Endothelial cell of umbilical vein (primary cell): ENCODE results near the gene ZMAT3. TPM values are rescaled to one million over a fixed set of nuclear protein-coding genes. Genes with fewer than 3 reads are reported as not detected.

Experiments
- BruUV-seq: library from RNA; stranded (reverse); fragments of 400-500 nt; replicated peaks from 2 replicates; lab custom pipeline; 2021; lab: Mats Ljungman, UMichigan
- CTCF ChIA-PET: fragments of 300-600, 350-600 bp; sonication (Branson Sonifier 250); formaldehyde crosslinking; loops from one replicate; lab custom pipeline; 2021; ENCODE audit warnings: antibody characterized with exemption, inconsistent platforms; lab: Charles Lee
- POLR2A ChIA-PET: fragments of 300-600, 350-600 bp; sonication (Branson Sonifier 250); formaldehyde crosslinking; loops from one replicate; lab custom pipeline; 2021; ENCODE audit warnings: antibody characterized with exemption, inconsistent platforms; lab: Charles Lee
- DNase-seq: peaks from one replicate; pipeline ENCODE4 v3.0.0-alpha.2; 2011; ENCODE audit warnings: low read depth, low spot score
- FAIRE-seq: peaks from 2 replicates; lab custom pipeline; 2011; peaks lifted over from hg19 to GRCh38; lab: Jason Lieb, UNC
- H2AFZ ChIP-seq: 2 replicates; pipeline ENCODE4 v1.6.0; 2012; ENCODE audit warnings: low read depth, low read length, control low read depth, inconsistent platforms
- H3K27ac ChIP-seq: 2 replicates; pipeline ENCODE4 v1.5.1; 2011; ENCODE audit warnings: low read depth, mild to moderate bottlenecking, control low read depth, low read length, moderate library complexity; ENCODE audit not compliant: insufficient read depth
- H3K27me3 ChIP-seq, 2 experiments: 2 replicates each; pipeline versions ENCODE4 v1.6.0 to v1.6.1; 2011; ENCODE audit warnings: low read length in 2 of 2, mixed read lengths in 1 of 2; ENCODE audit not compliant: control insufficient read depth in 2 of 2, insufficient read depth in 2 of 2
- H3K36me3 ChIP-seq, 2 experiments: 2 replicates in 1 of 2; 3 replicates in 1 of 2; pipeline ENCODE4 v1.5.1; 2011; ENCODE audit warnings: low read length in 2 of 2, mild to moderate bottlenecking in 1 of 2, moderate library complexity in 1 of 2; ENCODE audit not compliant: control insufficient read depth in 2 of 2, insufficient read depth in 2 of 2; ENCODE audit errors: extremely low read depth in 1 of 2
- H3K4me1 ChIP-seq: 3 replicates; pipeline ENCODE4 v1.5.1; 2011; ENCODE audit warnings: mild to moderate bottlenecking, low read length; ENCODE audit not compliant: control insufficient read depth, insufficient read depth; ENCODE audit errors: extremely low read depth
- H3K4me2 ChIP-seq: 2 replicates; pipeline ENCODE4 v1.6.1; 2011; ENCODE audit warnings: low read length, control low read depth, mixed read lengths; ENCODE audit not compliant: insufficient read depth
- H3K4me3 ChIP-seq, 3 experiments: fragments of 200-600 bp in 1 of 3; sonication (generic), shearing (Covaris generic) in 1 of 3; replicated peaks in 1 of 3; 2 replicates each; pipeline ENCODE4 v1.5.1; 2011 to 2016; ENCODE audit warnings: control low read depth in 3 of 3, low read length in 3 of 3, mild to moderate bottlenecking in 2 of 3, inconsistent platforms in 1 of 3, low read depth in 1 of 3, moderate library complexity in 1 of 3; ENCODE audit not compliant: insufficient read depth in 1 of 3
- H3K79me2 ChIP-seq: 2 replicates; pipeline ENCODE4 v1.6.0; 2012; ENCODE audit warnings: low read length, inconsistent platforms; ENCODE audit not compliant: control insufficient read depth, insufficient read depth
- H3K9ac ChIP-seq: replicated peaks from 2 replicates; pipeline ENCODE3; 2011; ENCODE audit warnings: low read length, control low read depth; ENCODE audit not compliant: insufficient read depth; ENCODE audit errors: extremely low read depth
- H3K9me1 ChIP-seq: replicated peaks from 3 replicates; pipeline ENCODE4 v1.6.0; 2011; ENCODE audit warnings: mild to moderate bottlenecking, low read length; ENCODE audit not compliant: control insufficient read depth, insufficient read depth; ENCODE audit errors: extremely low read depth
- H3K9me3 ChIP-seq: replicated peaks from 2 replicates; pipeline ENCODE4 v1.5.1; 2012; ENCODE audit warnings: low read length, inconsistent platforms; ENCODE audit not compliant: control insufficient read depth, insufficient read depth
- H4K20me1 ChIP-seq: replicated peaks from 2 replicates; pipeline ENCODE3; 2011; ENCODE audit warnings: mild to moderate bottlenecking, low read length; ENCODE audit not compliant: control insufficient read depth, insufficient read depth; ENCODE audit errors: extremely low read depth
- EZH2 ChIP-seq: IDR thresholded peaks from 2 replicates; pipeline ENCODE4 v1.6.1; 2012; ENCODE audit warnings: borderline replicate concordance, low read depth, mild to moderate bottlenecking, moderate library complexity, low read length, inconsistent platforms; ENCODE audit not compliant: severe bottlenecking
- FOS ChIP-seq: IDR thresholded peaks from 2 replicates; pipeline ENCODE4 v1.6.1; 2011; ENCODE audit warnings: mild to moderate bottlenecking, low read length, moderate library complexity, borderline replicate concordance; ENCODE audit not compliant: insufficient read depth
- GATA2 ChIP-seq: IDR thresholded peaks from 2 replicates; pipeline ENCODE4 v1.7.0; 2011; ENCODE audit warnings: low read depth, mild to moderate bottlenecking, moderate library complexity, mixed read lengths, low read length; ENCODE audit not compliant: insufficient read length, insufficient read depth
- JUN ChIP-seq: IDR thresholded peaks from 2 replicates; pipeline ENCODE4 v1.6.1; 2011; ENCODE audit warnings: borderline replicate concordance, low read depth; ENCODE audit not compliant: insufficient read length, insufficient read depth
- MYC ChIP-seq: IDR thresholded peaks from one replicate; pipeline ENCODE4 v1.6.1; 2011; ENCODE audit warnings: mild to moderate bottlenecking, low read depth, low read length
- POLR2A ChIP-seq: IDR thresholded peaks from 2 replicates; pipeline ENCODE4 v1.6.1; 2012; ENCODE audit warnings: low read depth, mild to moderate bottlenecking, control low read depth, low read length
- POLR2AphosphoS5 ChIP-seq: IDR thresholded peaks from 2 replicates; pipeline ENCODE4 v1.6.1; 2012; ENCODE audit warnings: low read depth, mild to moderate bottlenecking, control low read depth, low read length, moderate library complexity; ENCODE audit not compliant: insufficient read depth
- dilution Hi-C: fragments of 300-500 bp; cut with MboI; formaldehyde crosslinking; loops from one replicate; pipeline ENCODE4 v1.15.0; 2019; ENCODE audit warnings: low sequenced_read_pairs; ENCODE audit not compliant: extremely low pct_ligation_motif_present
- intact Hi-C: fragments of 100-400 bp; cut with micrococcal nuclease; formaldehyde crosslinking; loops from one replicate; pipeline ENCODE4 v1.10.0; 2022
- polyA plus RNA-seq, 4 experiments: library from polyadenylated mRNA; depleted of rRNA in 3 of 4; stranded (reverse) in 3 of 4; unstranded in 1 of 4; fragments of >200 nt; gene quantifications; 2 replicates each; pipeline versions ENCODE4 v1.2.1 to v1.2.3, GENCODE V29; 2011 to 2012; ENCODE audit warnings: missing spikeins in 1 of 4
- total RNA-seq: library from RNA; stranded (reverse); gene quantifications from 2 replicates; pipeline ENCODE4 v1.2.3, GENCODE V29; 2021
- TF ChIP-seq, protein P1 (sequence below), 2 donors: IDR thresholded peaks; 1 replicate in 1 of 2; 2 replicates in 1 of 2; pipeline ENCODE4 v1.5.1; 2011; ENCODE audit warnings: low read length in 2 of 2, mild to moderate bottlenecking in 2 of 2, moderate library complexity in 2 of 2, control low read depth in 1 of 2, inconsistent platforms in 1 of 2, low read depth in 1 of 2; ENCODE audit not compliant: insufficient read depth in 1 of 2; ENCODE audit errors: extremely low read depth in 1 of 2
- TF ChIP-seq, protein P2 (sequence below): IDR thresholded peaks from 2 replicates; pipeline ENCODE4 v1.6.1; 2011; ENCODE audit not compliant: insufficient read depth, insufficient read length

ZMAT3 gene
- total and polyA plus RNA-seq, 2 donors (not counting 3 experiments of a cell fraction or from before 2014, with no cell fraction given): 13.2 to 33.1 TPM

DNA sequence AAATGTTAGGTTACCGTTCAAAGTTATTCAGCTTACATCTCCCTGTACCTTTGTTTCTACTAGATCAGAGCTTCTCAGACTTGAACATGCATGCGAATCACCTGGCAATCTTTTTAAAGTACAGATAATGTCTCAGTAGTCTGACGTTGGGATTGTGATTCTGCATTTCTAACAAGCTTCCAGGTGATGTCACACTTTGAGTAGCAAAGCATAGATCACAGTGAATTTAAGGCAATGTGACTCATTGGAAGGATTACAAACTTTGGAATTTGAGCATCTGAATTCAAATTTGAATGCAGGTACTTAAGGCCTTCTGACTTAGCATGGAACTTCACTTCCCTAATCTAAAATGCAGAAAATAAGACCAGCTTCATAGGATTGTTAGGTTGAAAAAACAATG lies 10.8 kb upstream of the ZMAT3 start:
- Histone ChIP-seq H3K27ac (no peak overlapping the region), H3K79me2 (no peaks in the 10 kb centered on the region), H3K36me3 (no peaks in the 10 kb centered on the region), H3K9ac (no peak overlapping the region), H4K20me1 (no peaks in the 10 kb centered on the region), H3K4me1 (no peaks in the 10 kb centered on the region), H2AFZ (no peak overlapping the region), H3K9me1 (no peaks in the 10 kb centered on the region), H3K9me3 (no peaks in the 10 kb centered on the region), H3K4me2 (no peak overlapping the region), H3K4me3 (no peak overlapping the region), H3K27me3 (peaks cover 0 to 5% of the 10 kb centered on the region in 2 experiments)
- dilution Hi-C loops: no loop called here
- DNase-seq (no peak), FAIRE-seq (no peak)
- no TSS peak for BruUV-seq
- TF ChIP-seq, protein P1, sequence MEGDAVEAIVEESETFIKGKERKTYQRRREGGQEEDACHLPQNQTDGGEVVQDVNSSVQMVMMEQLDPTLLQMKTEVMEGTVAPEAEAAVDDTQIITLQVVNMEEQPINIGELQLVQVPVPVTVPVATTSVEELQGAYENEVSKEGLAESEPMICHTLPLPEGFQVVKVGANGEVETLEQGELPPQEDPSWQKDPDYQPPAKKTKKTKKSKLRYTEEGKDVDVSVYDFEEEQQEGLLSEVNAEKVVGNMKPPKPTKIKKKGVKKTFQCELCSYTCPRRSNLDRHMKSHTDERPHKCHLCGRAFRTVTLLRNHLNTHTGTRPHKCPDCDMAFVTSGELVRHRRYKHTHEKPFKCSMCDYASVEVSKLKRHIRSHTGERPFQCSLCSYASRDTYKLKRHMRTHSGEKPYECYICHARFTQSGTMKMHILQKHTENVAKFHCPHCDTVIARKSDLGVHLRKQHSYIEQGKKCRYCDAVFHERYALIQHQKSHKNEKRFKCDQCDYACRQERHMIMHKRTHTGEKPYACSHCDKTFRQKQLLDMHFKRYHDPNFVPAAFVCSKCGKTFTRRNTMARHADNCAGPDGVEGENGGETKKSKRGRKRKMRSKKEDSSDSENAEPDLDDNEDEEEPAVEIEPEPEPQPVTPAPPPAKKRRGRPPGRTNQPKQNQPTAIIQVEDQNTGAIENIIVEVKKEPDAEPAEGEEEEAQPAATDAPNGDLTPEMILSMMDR (IDR thresholded peaks at IDR 0.05; ENCODE audit: extremely low read depth in 1 of 2, insufficient read depth in 1 of 2, low read depth in 1 of 2, low read length in 2 of 2): no peak
- TF ChIP-seq POLR2AphosphoS5 (no peak), JUN (no peak), GATA2 (no peak), FOS (no peak), EZH2 (no peak), MYC (no peak), POLR2A (no peak)
- TF ChIP-seq, protein P2, sequence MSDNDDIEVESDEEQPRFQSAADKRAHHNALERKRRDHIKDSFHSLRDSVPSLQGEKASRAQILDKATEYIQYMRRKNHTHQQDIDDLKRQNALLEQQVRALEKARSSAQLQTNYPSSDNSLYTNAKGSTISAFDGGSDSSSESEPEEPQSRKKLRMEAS: no peak
- intact Hi-C loops: no loop called here
- CTCF ChIA-PET: interaction anchor here (0.8 to 2.6 kb wide), 3 partner anchors 14 to 25 kb away, joined by 3 to 10 read pairs (median 4); no protein-coding TSS in a partner anchor
- POLR2A ChIA-PET: no interaction called here
